K562 (cell line): Measurements from ENCODE around the gene PSMB11. TPM values are rescaled to one million over a fixed set of nuclear protein-coding genes. Genes with fewer than 3 reads are reported as not detected.

ENCODE experiments used
- BRCA1 ChIP-seq, 2 experiments: fragments of 450-650 bp in 1 of 2; sonication (generic) in 1 of 2; formaldehyde crosslinking in 1 of 2; IDR thresholded peaks; 2 replicates each; pipeline versions ENCODE4 v1.5.0 to v1.6.1; 2017 to 2020; ENCODE audit warnings: mild to moderate bottlenecking in 1 of 2, missing genetic modification reagents in 1 of 2
- GTF2B ChIP-seq: IDR thresholded peaks from 2 replicates; pipeline ENCODE4 v1.6.1; 2011; ENCODE audit not compliant: insufficient read length; ENCODE audit errors: extremely low read depth
- KLF10 ChIP-seq: fragments of 250-450 bp; sonication (Bioruptor Pico); IDR thresholded peaks from 2 replicates; pipeline ENCODE4 v1.6.1; 2021; ENCODE audit warnings: matching md5 sums
- LEF1 ChIP-seq: fragments of 450-650 bp; IDR thresholded peaks from 2 replicates; pipeline ENCODE4 v1.6.1; 2016; ENCODE audit warnings: mild to moderate bottlenecking
- NR2F6 ChIP-seq: fragments of 450-650 bp; formaldehyde crosslinking; IDR thresholded peaks from 2 replicates; pipeline ENCODE4 v1.4.0; 2020; ENCODE audit warnings: mild to moderate bottlenecking
- POLR2B ChIP-seq: fragments of 450-650 bp; IDR thresholded peaks from 2 replicates; pipeline ENCODE4 v1.6.1; 2018; ENCODE audit warnings: low read depth; ENCODE audit not compliant: partially characterized antibody
- PTBP1 ChIP-seq: fragments of 200-400 bp; formaldehyde crosslinking; IDR thresholded peaks from 2 replicates; pipeline ENCODE4 v1.6.1; 2017; ENCODE audit warnings: low read depth, low read length
- RBFOX2 ChIP-seq: fragments of 200-400 bp; formaldehyde crosslinking; IDR thresholded peaks from 2 replicates; pipeline ENCODE4 v1.6.1; 2017; ENCODE audit warnings: low read depth, mild to moderate bottlenecking, low read length, moderate library complexity
- RNF219 ChIP-seq: fragments of 250-450 bp; sonication (Bioruptor Pico); IDR thresholded peaks from 2 replicates; pipeline ENCODE4 v1.5.0; 2022; ENCODE audit warnings: mild to moderate bottlenecking
- STAT6 ChIP-seq: sonication (generic); formaldehyde crosslinking; IDR thresholded peaks from 2 replicates; pipeline ENCODE4 v1.8.1; 2023; ENCODE audit warnings: mild to moderate bottlenecking, missing genetic modification reagents
- TCF3 ChIP-seq: sonication (generic); formaldehyde crosslinking; IDR thresholded peaks from 2 replicates; pipeline ENCODE4 v1.4.0; 2020; ENCODE audit warnings: mild to moderate bottlenecking, missing genetic modification reagents
- TEAD1 ChIP-seq, 2 experiments: fragments of 450-650 bp in 1 of 2; sonication (generic) in 1 of 2; formaldehyde crosslinking; IDR thresholded peaks; 2 replicates each; pipeline versions ENCODE4 v1.4.0 to v1.8.0; 2020 to 2022; ENCODE audit warnings: mild to moderate bottlenecking in 2 of 2, missing genetic modification reagents in 1 of 2
- ZFP30 ChIP-seq: fragments of 250-450 bp; sonication (Bioruptor Pico); IDR thresholded peaks from 2 replicates; pipeline ENCODE4 v1.8.0; 2022; ENCODE audit warnings: moderate library complexity, mild to moderate bottlenecking, inconsistent platforms, borderline replicate concordance
- ZKSCAN1 ChIP-seq: fragments of 150-350 bp; IDR thresholded peaks from 2 replicates; pipeline ENCODE4 v1.6.1; 2016; ENCODE audit warnings: low read depth, low read length
- ZNF398 ChIP-seq: fragments of 250-450 bp; sonication (Bioruptor Pico); IDR thresholded peaks from 2 replicates; pipeline ENCODE4 v1.8.0; 2021; ENCODE audit warnings: moderate library complexity, mild to moderate bottlenecking, inconsistent platforms
- ZNF507 ChIP-seq: conservative IDR thresholded peaks from 2 replicates; pipeline ENCODE4 v1.6.1; 2017; ENCODE audit warnings: missing genetic modification characterization, missing compliant biosample characterization
- polyA plus RNA-seq, 8 experiments: library from polyadenylated mRNA; depleted of rRNA in 4 of 8; stranded (reverse) in 5 of 8; unstranded in 3 of 8; fragments of >200 nt; fragmentation: Nextera tagmentation in 2 of 8; fragmentation: Illumina TruSeq in 1 of 8; extraction: Ambion mirVana in 2 of 8; extraction: Trizol in 1 of 8; gene quantifications; 2 replicates each; pipeline versions ENCODE4 v1.2.1 to v1.2.3, GENCODE V29; 2011 to 2014; ENCODE audit warnings: inconsistent platforms in 1 of 8, missing spikeins in 1 of 8
- total RNA-seq, 7 experiments: library from RNA; depleted of rRNA in 6 of 7; stranded (reverse); fragments of >200 nt in 6 of 7; fragmentation: Illumina TruSeq in 2 of 7; extraction: Trizol in 2 of 7; gene quantifications; 2 replicates each; pipeline versions ENCODE4 v1.2.1 to v1.2.3, GENCODE V29; 2011 to 2021; ENCODE audit warnings: low replicate concordance in 1 of 7
- TF ChIP-seq, protein P1 (sequence below): fragments of 450-650 bp; IDR thresholded peaks from 2 replicates; pipeline ENCODE4 v1.7.1; 2018; ENCODE audit warnings: mild to moderate bottlenecking, low read depth; ENCODE audit not compliant: partially characterized antibody

Gene PSMB11
- total and polyA plus RNA-seq, 9 of the 15 experiments (the other 6 are each of a cell fraction or from before 2014, with no cell fraction given), result not detected

DNA sequence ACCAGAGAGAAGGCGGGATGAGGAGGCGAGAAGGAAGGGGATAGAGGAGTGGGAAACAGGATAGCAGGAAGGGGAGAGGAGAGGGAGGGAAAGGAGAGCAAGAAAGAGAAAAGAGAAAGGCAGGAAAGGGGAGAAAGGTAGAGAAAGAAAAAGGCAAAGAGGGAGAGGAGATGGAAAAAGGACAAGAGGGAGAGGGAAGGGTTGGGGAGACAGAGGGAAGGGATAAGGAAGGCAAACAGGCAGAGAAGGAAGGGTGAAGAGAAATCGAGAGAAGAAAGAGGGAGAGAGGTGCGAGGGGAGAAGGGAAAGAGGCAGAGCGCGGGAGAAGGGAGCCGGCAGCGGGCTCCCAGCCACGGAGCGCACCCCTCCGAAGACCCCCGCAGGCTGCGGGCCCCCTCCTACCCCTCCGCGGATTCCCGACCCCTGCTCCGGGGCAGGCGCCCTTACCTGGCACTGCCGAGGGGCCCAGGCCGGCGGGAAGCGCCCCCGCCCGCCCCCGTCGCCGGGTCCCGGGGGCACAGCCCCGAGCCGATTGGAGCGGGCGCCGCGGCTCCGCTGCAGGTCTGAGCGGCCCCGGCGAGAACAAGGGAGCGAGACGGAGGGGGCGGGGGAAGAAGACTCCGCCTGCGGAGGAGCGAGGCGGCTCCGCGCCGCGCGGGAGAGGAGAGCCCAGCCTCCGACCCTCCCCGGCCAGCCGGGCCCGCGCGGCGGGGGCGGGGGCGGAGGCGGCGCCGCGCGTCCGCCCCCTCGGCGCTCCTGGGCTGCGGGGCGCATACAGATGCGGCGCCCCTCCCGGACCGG is 15.1 kb downstream of the PSMB11 start, which contains the start of gene CDH24 (continued):
- TF ChIP-seq GTF2B (no peak), LEF1 (no peak), TCF3 (CRISPR knock-in tag) (no peak), ZNF398 (CRISPR knock-in tag) (no peak), PTBP1 (no peak), TEAD1 (CRISPR knock-in tag; IDR thresholded peaks at IDR 0.05) (no peak), RNF219 (CRISPR knock-in tag) (no peak), ZFP30 (CRISPR knock-in tag) (no peak), RBFOX2 (peak; percentile 58; the same call in 1 of the 2 replicates), KLF10 (no peak), BRCA1 (IDR thresholded peaks at IDR 0.05) (no peak), BRCA1 (CRISPR knock-in tag; IDR thresholded peaks at IDR 0.05) (no peak), ZNF507 (tag) (no peak), STAT6 (CRISPR knock-in tag) (no peak), POLR2B (no peak), NR2F6 (no peak), ZKSCAN1 (no peak)
- TF ChIP-seq, protein P1, sequence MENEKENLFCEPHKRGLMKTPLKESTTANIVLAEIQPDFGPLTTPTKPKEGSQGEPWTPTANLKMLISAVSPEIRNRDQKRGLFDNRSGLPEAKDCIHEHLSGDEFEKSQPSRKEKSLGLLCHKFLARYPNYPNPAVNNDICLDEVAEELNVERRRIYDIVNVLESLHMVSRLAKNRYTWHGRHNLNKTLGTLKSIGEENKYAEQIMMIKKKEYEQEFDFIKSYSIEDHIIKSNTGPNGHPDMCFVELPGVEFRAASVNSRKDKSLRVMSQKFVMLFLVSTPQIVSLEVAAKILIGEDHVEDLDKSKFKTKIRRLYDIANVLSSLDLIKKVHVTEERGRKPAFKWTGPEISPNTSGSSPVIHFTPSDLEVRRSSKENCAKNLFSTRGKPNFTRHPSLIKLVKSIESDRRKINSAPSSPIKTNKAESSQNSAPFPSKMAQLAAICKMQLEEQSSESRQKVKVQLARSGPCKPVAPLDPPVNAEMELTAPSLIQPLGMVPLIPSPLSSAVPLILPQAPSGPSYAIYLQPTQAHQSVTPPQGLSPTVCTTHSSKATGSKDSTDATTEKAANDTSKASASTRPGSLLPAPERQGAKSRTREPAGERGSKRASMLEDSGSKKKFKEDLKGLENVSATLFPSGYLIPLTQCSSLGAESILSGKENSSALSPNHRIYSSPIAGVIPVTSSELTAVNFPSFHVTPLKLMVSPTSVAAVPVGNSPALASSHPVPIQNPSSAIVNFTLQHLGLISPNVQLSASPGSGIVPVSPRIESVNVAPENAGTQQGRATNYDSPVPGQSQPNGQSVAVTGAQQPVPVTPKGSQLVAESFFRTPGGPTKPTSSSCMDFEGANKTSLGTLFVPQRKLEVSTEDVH, result no peak
